Measurements from ENCODE around the gene STAT6. TPM values are rescaled to one million over a fixed set of nuclear protein-coding genes. Genes with fewer than 3 reads are reported as not detected.

The STAT6 gene, protein sequence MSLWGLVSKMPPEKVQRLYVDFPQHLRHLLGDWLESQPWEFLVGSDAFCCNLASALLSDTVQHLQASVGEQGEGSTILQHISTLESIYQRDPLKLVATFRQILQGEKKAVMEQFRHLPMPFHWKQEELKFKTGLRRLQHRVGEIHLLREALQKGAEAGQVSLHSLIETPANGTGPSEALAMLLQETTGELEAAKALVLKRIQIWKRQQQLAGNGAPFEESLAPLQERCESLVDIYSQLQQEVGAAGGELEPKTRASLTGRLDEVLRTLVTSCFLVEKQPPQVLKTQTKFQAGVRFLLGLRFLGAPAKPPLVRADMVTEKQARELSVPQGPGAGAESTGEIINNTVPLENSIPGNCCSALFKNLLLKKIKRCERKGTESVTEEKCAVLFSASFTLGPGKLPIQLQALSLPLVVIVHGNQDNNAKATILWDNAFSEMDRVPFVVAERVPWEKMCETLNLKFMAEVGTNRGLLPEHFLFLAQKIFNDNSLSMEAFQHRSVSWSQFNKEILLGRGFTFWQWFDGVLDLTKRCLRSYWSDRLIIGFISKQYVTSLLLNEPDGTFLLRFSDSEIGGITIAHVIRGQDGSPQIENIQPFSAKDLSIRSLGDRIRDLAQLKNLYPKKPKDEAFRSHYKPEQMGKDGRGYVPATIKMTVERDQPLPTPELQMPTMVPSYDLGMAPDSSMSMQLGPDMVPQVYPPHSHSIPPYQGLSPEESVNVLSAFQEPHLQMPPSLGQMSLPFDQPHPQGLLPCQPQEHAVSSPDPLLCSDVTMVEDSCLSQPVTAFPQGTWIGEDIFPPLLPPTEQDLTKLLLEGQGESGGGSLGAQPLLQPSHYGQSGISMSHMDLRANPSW
- 88.4 TPM for polyA plus RNA-seq (2012; ENCODE audit: insufficient read depth, insufficient read length)

DNA sequence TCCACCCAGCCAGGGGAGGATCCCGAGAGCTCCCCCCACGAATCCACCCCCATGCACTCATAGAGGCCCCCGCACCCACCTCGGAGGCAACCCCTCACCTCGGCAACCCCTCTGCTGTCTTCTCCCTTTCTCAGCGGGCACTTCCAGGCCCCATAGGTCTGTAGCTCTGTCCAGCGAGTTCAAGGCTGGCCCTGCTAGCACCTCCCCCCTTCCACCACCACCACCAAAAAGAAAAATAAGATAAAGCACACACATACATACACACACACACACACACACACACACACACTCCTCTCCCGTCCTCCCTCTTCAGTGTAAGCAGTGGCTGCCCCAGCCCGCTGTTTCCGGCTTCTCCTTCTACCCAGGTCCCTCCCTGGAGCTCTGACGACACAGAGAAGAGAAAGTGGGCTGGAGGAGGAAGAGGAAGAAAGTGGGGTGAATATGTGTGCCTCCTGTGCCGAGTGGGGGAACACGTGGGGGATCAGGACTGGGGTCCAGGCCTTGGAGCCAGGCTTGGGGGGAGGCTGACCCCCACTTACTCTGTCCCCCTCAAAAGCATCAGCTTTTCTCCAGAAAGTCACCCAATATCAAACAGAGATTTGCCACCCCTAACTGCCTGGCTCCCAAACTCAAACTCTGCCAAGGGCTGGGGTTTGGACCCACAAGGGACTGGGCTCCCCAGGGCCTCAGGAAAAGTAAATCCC, at the start of gene STAT6:
Gene STAT6, minus strand, starts transcription at position 332 of the 704 bp plus-strand sequence. CDS start 3,084 bp downstream, outside the sequence.
- peak within 1 kb of the TSS; percentile 93 for H3K4me3 ChIP-seq (ENCODE audit: low read length)
- DNase-seq (ENCODE audit: low read depth, low spot score): peak; percentile 87

DNA sequence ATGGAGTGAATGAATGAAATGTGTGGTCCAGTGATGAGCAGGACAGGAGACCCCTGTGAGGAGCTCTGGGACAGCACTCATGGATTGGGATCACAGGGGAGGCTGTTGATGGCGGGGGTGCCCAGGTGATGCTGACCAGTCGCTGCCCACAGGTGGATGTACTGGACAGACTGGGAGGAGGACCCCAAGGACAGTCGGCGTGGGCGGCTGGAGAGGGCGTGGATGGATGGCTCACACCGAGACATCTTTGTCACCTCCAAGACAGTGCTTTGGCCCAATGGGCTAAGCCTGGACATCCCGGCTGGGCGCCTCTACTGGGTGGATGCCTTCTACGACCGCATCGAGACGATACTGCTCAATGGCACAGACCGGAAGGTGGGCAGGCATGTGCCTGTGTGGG, 49.6 kb upstream of the STAT6 start:
- DNase-seq (ENCODE audit: low read depth, low spot score): no peak
- H3K4me3 ChIP-seq (ENCODE audit: low read length): no peak overlapping the region

DNA sequence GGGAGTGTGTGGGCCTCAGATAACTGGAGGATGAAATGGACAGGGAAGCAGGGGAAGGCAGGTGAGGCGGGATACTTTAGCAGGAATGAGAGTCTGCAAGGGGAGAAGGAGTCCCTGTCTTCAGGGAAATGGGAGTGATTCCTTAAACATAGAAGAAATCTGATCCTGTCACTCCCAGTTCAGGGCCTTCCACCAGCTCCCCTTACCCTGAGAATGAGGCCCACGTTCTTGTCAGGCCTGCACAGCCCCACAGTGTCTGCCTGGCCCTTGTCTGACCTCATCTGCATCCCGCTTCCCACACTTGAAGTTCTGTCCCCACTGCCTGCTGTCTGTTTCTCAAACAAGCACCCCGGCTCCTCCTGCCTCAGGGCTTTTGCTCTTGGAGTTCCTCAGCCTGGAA, 48.9 kb upstream of the STAT6 start:
- no peak overlapping the region for H3K4me3 ChIP-seq (ENCODE audit: low read length)
- DNase-seq (ENCODE audit: low read depth, low spot score): no peak

DNA sequence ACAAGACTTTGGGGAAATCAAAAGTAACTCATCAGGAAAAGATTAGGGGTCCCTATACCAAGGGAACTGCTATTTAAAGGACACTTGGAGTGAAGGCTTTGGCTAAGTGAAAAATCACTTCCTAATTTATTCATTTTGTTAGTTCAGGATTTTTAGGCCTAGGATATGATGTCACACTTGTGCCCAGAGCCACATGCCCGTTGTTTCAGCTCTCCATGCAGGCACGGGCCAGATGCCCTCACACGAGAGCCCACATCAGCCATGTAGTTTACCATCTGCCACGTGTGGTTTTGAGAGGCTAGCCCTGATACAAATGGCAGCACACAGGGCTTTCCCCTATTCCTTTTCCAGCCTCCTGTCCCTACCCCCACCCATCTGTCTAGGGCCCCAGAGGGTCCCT, 48.1 kb upstream of the STAT6 start:
- no peak for DNase-seq (ENCODE audit: low read depth, low spot score)
- H3K4me3 ChIP-seq (ENCODE audit: low read length): no peak overlapping the region

DNA sequence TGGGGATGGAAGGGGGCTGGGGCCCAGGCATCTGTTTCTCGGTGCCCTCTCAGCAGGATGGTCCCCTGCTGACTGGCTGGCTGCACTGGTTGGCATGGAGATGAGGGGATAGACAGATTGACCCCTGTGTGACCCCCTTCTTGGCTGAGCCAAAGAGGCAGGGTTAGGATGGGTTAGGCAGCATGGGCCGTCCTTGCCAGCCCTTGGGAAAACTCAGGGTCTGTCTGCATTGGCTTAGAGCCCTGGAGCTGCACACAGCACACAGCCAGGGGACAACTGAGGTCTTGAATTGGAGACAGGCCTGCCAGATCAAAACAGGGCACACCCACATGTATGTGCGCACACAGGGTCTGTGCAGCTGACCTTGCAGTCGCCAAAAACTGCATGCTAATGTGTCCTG, 47.5 kb upstream of the STAT6 start:
- H3K4me3 ChIP-seq (ENCODE audit: low read length): no peak overlapping the region

DNA sequence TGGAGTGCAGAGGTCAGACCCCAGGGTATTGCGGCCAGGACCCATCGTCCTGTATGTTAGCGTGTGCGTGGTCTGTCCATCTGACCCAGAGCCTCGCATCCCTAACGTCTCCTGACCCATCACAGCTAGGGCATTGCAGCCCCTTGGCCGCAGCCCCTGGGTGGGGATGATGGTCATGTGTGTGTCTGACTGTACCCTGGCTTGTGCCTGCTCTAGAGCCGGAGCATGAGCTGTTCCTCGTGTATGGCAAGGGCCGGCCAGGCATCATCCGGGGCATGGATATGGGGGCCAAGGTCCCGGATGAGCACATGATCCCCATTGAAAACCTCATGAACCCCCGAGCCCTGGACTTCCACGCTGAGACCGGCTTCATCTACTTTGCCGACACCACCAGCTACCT, 47.0 kb upstream of the STAT6 start:
- H3K4me3 ChIP-seq (ENCODE audit: low read length): no peak overlapping the region
- DNase-seq (ENCODE audit: low read depth, low spot score): no peak

More for the DNA sequence above, 47.5 kb upstream of the STAT6 start:
- no peak for DNase-seq (ENCODE audit: low read depth, low spot score)

DNA sequence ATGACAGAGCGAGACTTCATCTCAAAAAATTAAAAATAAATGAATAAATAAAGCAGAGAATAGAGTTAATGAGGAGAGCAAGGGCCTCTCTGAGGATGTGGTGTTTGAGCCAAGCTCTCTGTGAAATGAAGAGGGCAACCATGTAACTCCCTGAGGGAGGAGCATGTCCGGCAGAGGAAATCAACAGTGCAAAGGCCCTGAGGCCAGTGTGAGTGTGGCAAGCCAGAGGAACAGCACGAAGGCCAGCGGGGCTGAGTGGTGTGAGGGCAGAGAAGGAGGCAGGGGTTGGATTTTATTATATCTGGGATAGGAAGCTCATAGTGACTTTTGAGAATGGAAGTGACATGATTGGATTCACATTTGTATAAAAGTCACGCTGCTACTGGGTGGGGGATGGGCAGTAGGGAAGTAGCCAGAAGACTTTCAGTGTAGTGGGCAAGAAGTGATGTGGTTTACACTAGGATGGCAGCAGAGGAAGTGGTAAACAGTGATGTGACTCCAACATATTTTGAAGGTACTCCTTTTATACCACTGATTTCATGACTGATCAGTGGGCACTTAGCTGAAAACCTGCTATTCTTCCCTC, 46.5 kb upstream of the STAT6 start:
- DNase-seq (ENCODE audit: low read depth, low spot score): peak; percentile 35
- H3K4me3 ChIP-seq (ENCODE audit: low read length): no peak overlapping the region

DNA sequence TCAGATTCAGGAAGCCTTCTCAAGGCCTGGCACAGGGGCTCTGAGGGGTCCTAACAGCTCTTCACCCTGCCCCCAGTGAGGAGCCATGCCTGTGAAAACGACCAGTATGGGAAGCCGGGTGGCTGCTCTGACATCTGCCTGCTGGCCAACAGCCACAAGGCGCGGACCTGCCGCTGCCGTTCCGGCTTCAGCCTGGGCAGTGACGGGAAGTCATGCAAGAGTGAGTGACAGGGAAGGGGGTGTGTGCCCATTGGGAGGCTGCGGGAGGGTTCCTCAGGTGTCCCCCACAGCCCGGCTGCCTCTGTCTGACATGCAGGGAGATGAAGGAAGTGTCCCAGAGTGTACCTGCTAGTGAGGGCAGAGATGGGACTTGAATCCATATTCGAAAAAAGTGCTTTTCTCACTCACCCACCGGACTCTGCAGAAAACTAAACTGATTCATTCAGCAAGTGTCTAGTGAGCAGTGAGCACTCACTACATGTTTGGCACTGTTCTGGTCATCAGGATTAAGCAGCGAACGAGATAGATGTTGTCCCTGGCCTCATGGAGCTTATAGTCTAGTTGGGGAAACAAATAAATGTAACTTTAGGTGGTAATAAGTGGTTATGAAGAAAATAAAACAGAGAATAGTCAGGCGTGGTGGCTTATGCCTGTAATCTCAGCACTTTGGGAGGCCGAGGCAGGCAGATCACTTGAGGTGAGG, 45.7 kb upstream of the STAT6 start:
- no peak overlapping the region for H3K4me3 ChIP-seq (ENCODE audit: low read length)
- no peak for DNase-seq (ENCODE audit: low read depth, low spot score)

DNA sequence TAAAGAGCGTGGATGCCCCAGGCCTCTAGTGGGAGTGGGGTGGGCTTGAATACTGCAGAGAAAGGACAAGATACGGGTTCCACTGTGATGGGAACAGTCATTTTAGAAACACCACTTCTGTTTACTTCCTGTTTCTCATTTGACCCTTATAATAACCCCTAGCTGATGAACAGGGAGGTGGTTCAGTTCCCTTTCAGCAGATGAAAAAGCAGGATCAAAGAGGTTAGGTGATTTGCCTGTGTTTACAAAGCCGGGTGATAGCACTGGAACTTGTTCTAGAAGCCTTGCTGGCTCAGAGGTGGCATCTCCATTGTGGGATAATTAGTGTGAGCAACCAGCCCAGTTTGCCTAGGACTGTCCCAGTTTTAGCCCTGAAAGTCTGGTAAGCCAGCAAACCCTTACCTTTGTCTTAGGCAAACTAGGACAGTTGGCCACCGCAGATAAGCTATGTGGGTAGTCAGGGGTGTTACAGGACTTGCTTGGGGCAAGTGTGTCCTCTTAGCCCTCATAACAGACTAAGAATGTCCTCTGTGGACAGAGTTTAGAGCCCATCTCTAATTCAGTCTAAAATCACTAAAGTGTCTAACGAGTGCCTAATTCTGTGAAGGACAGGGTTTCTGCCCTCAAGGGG, 43.8 kb upstream of the STAT6 start:
- no peak for DNase-seq (ENCODE audit: low read depth, low spot score)
- no peak overlapping the region for H3K4me3 ChIP-seq (ENCODE audit: low read length)

DNA sequence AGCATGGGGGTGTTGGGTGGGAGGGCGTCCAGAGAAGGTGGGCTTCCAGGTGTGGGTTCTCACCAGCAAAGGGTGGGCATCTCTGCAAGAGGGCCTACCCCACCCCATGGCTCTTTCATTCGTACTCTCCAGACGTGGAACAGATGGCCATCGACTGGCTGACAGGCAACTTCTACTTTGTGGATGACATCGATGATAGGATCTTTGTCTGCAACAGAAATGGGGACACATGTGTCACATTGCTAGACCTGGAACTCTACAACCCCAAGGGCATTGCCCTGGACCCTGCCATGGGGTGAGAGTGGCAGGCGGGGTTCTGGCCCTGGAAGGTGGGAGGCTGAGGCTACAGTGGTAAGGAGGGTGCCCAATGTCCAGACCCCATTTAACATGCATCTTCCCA, 42.9 kb upstream of the STAT6 start:
- no peak overlapping the region for H3K4me3 ChIP-seq (ENCODE audit: low read length)
- DNase-seq (ENCODE audit: low read depth, low spot score): no peak

DNA sequence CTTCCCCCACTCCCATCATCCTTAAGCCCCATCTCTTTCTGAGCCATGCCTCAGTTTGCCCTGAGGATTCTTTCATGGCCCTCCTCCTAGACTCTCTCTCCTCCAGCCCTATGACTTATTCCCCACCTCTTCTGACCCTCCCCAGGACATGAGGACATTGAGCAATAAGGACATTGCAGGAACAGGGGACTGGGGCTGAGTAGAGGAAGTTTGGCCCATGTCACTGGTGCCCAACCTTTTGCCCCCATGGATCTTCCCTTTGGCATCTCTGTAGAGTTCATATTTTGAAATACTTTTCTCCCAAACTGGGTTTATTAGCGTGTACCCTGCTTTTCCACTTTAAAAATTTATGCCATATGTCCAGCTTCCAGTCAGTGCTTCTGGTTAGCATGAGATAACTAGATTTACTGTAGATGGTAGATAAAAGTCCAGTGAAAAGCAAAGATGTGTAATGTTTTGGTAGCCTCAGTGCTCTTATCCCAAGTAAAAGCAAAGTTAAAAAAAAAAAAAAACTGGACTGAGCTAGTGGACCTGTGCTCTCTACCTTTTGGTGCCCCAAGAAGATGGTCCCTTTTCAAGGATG, 42.3 kb upstream of the STAT6 start:
- H3K4me3 ChIP-seq (ENCODE audit: low read length): no peak overlapping the region
- DNase-seq (ENCODE audit: low read depth, low spot score): no peak

DNA sequence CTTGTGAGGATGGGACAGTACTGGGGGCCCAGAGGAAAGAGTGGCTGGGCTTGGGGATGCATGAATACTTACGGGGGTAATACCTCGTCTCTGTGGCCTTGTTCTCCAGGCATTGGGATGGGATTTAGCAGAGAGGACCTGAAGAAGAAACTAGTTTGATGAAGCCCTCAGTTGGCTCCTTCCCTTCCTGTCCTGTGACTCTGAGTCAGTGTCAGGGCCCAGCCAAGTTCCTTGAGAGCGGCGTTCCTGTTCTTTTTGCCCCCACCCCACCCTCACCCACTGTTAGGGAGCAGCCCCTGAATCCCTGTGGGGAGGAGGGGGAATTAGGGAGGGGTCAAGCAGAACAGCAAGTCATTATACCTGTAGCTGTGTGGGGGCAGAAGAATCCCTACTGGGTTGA, 41.5 kb upstream of the STAT6 start:
- H3K4me3 ChIP-seq (ENCODE audit: low read length): no peak overlapping the region
- DNase-seq (ENCODE audit: low read depth, low spot score): no peak

DNA sequence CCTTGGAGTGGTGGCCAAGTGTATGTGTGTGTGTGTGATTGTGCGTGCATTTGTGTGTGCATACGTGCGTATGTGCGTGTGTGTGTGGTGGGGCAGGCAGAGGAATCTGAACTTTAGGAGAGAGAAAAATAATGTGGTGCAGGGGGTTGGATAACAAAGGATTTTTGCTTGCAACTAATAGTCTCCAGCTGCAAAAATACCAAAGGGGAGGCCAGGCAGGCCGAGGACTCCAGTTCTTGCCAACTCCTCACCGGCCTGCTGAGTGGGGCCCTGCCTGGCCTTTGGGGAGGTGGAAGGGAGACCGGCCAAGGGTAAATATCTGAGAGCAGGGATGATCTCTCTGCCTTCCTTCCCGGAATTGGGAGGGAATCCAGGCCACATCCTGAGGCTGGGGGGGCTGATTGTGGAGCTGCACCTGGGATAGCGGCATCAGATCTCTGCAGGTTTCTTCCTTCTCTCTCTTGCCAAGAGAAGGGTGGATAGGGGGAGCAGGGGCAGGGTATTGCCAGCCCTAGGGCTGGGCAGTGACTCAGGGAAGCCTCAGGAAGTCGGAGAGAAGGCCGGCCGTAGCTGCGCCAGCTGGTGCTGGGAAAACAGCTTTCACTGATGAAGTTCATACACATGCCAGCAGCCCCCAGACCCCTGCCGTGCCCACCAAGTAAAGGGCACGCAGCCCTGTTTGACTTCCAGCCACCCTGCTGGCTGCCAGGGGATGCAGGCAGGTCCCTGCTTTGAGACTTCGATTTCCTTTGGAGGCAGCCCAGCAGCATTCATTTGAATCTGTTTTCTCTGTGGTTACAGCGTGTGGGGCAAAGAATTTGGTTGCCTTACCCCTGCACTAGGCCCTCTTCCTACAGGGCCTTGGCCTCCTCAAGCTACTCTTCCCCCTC, 40.8 kb upstream of the STAT6 start:
- no peak overlapping the region for H3K4me3 ChIP-seq (ENCODE audit: low read length)
- no peak for DNase-seq (ENCODE audit: low read depth, low spot score)

DNA sequence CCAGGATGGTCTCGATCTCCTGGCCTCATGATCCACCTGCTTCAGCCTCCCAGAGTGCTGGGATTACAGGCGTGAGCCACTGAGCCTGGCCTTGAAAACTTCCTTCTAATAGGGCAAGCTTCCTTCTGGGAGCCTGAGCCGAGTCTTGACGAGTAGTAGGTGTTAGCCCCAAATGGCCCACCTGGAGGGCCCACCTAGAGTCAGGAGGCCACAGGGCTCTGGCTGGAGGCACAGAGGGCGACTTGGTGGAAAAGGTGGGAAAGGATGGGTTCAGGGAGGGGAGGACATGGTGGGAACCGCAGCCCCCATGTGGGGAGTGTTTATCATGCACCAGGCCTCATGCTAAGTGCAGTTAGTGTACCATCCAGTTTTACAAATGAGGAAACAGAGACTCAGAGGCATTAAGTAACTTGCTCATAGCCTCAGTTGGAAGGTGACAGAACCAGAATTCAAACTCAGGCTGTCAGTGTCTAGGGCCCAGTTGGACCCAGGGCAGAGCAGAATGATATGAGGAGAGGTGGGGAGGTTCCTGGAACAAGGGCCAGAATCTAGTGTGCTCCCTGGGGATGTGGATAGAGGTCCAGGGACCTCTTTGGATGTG, 39.3 kb upstream of the STAT6 start:
- no peak overlapping the region for H3K4me3 ChIP-seq (ENCODE audit: low read length)
- no peak for DNase-seq (ENCODE audit: low read depth, low spot score)

DNA sequence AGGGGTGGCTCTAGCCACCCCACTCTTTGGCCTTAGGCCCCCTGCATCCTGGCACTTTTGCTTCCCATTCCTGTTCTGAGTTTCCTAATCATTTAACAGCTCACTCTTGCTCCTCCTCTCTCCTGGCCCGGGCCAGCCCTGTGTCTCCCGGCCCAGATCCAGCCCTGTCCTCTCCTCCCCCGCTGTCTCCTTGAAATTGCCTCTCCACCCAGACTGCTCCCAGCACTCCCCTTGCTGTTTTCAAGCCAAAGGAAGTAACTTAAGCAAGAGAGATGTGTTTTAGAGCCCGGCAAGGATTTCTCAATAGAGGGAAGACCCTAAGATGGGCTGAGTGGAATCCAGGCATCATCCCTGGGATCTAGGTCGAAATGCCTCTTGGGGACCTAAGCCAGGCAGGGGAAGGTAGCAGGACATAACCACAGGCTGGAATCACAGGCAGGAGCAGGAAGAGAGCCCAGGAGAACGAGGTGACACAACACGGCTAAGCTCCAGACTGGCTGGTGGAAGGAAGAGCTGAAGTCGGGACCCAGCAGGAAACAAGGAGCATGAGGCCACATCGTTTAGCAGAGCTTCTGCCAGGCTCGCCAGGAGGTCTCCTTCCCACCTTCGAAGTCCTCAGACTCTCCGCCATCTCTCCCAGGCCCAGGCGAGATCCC, 38.2 kb upstream of the STAT6 start:
- no peak for DNase-seq (ENCODE audit: low read depth, low spot score)

More for the DNA sequence above, 38.2 kb upstream of the STAT6 start:
- no peak overlapping the region for H3K4me3 ChIP-seq (ENCODE audit: low read length)

Data from Jurkat, Clone E6-1 (cell line).